Spleen (tissue), 11 donors: ENCODE measurements around the gene MBD3L2B. TPM values are rescaled to one million over a fixed set of nuclear protein-coding genes. Genes with fewer than 3 reads are reported as not detected.

Source experiments
- DNase-seq: peaks from one replicate; pipeline ENCODE4 v3.0.0-alpha.2; 2020
- H3K27ac ChIP-seq, 8 donors: fragments of 200-600 bp; sonication (generic) in 7 of 8; 1 replicate in 4 of 8; 2 replicates in 4 of 8; pipeline versions ENCODE4 v1.5.0 to v1.8.0; 2016 to 2021; ENCODE audit warnings: inconsistent platforms in 4 of 8, mild to moderate bottlenecking in 4 of 8, moderate library complexity in 1 of 8
- H3K27me3 ChIP-seq, 7 donors: fragments of 200-600 bp; sonication (generic) in 6 of 7; replicated peaks in 1 of 7; 1 replicate in 4 of 7; 2 replicates in 3 of 7; pipeline versions ENCODE4 v1.5.0 to v1.8.0; 2016 to 2021; ENCODE audit warnings: inconsistent platforms in 3 of 7, mild to moderate bottlenecking in 1 of 7
- H3K36me3 ChIP-seq, 6 donors: fragments of 200-600 bp; sonication (generic) in 5 of 6; 1 replicate in 4 of 6; 2 replicates in 2 of 6; pipeline versions ENCODE4 v1.5.0 to v1.8.0; 2016 to 2021; ENCODE audit warnings: inconsistent platforms in 2 of 6
- H3K4me1 ChIP-seq, 6 donors: fragments of 200-600 bp; sonication (generic) in 5 of 6; 1 replicate in 3 of 6; 2 replicates in 3 of 6; pipeline versions ENCODE4 v1.5.0 to v1.8.0; 2016 to 2021; ENCODE audit warnings: inconsistent platforms in 3 of 6
- H3K4me3 ChIP-seq, 8 donors: fragments of 200-600 bp; sonication (generic) in 7 of 8; 1 replicate in 4 of 8; 2 replicates in 4 of 8; pipeline versions ENCODE4 v1.5.0 to v1.8.0; 2016 to 2021; ENCODE audit warnings: inconsistent platforms in 4 of 8, mild to moderate bottlenecking in 4 of 8, moderate library complexity in 2 of 8
- H3K9me3 ChIP-seq, 8 donors: fragments of 200-600 bp; sonication (generic) in 7 of 8; 1 replicate in 4 of 8; 2 replicates in 4 of 8; pipeline versions ENCODE4 v1.5.0 to v1.8.0; 2016 to 2021; ENCODE audit warnings: inconsistent platforms in 4 of 8
- CTCF ChIP-seq, 11 experiments: fragments of 200-600 bp in 7 of 11; fragments of 450-650 bp in 4 of 11; sonication (generic) in 4 of 11; IDR thresholded peaks in 8 of 11; conservative IDR thresholded peaks in 3 of 11; 1 replicate in 7 of 11; 2 replicates in 4 of 11; pipeline versions ENCODE4 v1.4.0 to v1.8.0; 2016 to 2021; ENCODE audit warnings: antibody characterized with exemption in 11 of 11, inconsistent platforms in 4 of 11, mild to moderate bottlenecking in 1 of 11
- POLR2A ChIP-seq, 3 donors: fragments of 450-650 bp; IDR thresholded peaks; one replicate each; pipeline ENCODE4 v1.5.1; 2017; ENCODE audit warnings: antibody characterized with exemption in 3 of 3, mild to moderate bottlenecking in 1 of 3
- POLR2AphosphoS5 ChIP-seq, 3 donors: sonication (generic); formaldehyde crosslinking; IDR thresholded peaks; one replicate each; pipeline ENCODE4 v1.5.1; 2017; ENCODE audit warnings: antibody characterized with exemption in 3 of 3
- WGBS, 5 donors: extraction: QIAGEN DNeasy Blood & Tissue Kit in 3 of 5; methylation state at CpG; one replicate each; pipeline versions ENCODE4 v1.1.5 to v1.1.7; 2013 to 2018; 5-methylcytosine and 5-hydroxymethylcytosine counted together
- intact Hi-C: fragments of 100-400 bp; cut with DNase I; formaldehyde crosslinking; loops from one replicate; pipeline ENCODE4 v1.15.0; 2023; ENCODE audit warnings: low total_unique reads
- polyA plus RNA-seq, 3 donors: library from polyadenylated mRNA; stranded (reverse); fragments of 200-250 nt; gene quantifications; one replicate each; pipeline ENCODE4 v1.2.1, GENCODE V29; 2013
- total RNA-seq, 7 donors: library from RNA; depleted of rRNA in 3 of 7; stranded (reverse); fragments of >200 nt in 3 of 7; fragmentation: NEBNext Ultra II Directional in 4 of 7; extraction: Animal tissue kit (Norgen Biotek cat#: 25700) in 4 of 7; gene quantifications; one replicate each; pipeline versions ENCODE4 v1.1.0 to v1.2.1, GENCODE V29; 2016 to 2021
- donor health status: healthy with polysubstance abuse.
- donor health status: DM: no; HTN: no; CAD: no; lungs with moderate emphysema.
- donor health status: DM: no; HTN: no; CAD: no.
- donor health status: Bipolar disorder and iron deficiency.
- donor health status: healthy.
- donor health status: DM: no; HTN: no; CAD: no.
- donor health status: DM: yes; HTN: yes; CAD: no.

MBD3L2B gene
- total and polyA plus RNA-seq, 10 donors, result not detected

- Histone ChIP-seq H3K27me3 (peaks cover 0 to 20% (median 0%) of the 10 kb centered on the region in 7 donors), H3K4me1 (no peaks in the 10 kb centered on the region), H3K27ac (peak overlapping the region in 4 of 8 donors; percentile 43 to 70 (median 62)), H3K4me3 (no peak overlapping the region), H3K9me3 (no peaks in the 10 kb centered on the region), H3K36me3 (no peaks in the 10 kb centered on the region)
- 73 to 82% (median 79%) methylated on average over 7 of the region's 7 CpGs for WGBS, 5 donors
- TF ChIP-seq CTCF (IDR thresholded peaks at IDR 0.05 in 8 of 11, conservative IDR thresholded peaks at IDR 0.05 in 3 of 11), result no peak
- no peak for TF ChIP-seq POLR2A (IDR thresholded peaks at IDR 0.05)
- TF ChIP-seq POLR2AphosphoS5 (IDR thresholded peaks at IDR 0.05), result no peak
- DNase-seq, result no peak
- intact Hi-C loops, result no loop called here
Measured at GRCh38 chr19:6999933-7000332, 21.3 kb downstream of the MBD3L2B start.

DNA sequence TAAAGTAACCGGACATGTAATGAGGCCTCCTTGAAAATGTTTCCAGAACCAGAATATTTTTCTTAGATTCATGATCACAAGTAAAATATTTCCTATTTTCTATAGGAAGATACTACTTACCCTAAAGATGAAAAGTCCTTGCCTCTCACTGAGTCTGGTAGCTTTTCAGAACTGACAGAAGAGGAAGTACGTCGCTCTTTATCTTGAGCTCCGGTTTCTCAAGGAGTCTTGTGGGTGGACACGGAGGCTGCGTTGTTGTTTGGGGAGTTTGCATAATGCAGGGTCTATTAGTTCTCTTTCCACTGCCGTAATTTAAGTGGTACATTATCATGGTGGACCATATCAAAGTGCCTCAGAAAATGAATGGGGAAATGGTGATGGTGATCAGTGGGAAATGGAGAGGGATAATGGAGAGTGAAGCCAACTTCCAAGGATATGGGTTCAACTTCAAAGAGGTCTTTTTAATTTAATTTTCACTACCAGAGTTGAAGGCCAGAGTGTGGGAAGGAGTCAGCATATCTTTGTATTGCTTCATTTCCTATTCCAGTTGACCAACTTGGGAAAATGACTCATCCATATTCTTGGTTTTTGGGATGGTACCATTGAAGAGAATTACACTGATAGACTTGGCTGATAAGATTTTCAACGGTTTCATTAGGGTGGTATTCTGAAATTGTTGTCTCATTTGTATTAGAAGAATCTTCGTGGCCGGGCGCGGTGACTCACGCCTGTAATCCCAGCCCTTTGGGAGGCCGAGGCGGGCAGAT is 23.4 kb downstream of the MBD3L2B start:
- Histone ChIP-seq H3K9me3 (no peaks in the 10 kb centered on the region), H3K36me3 (no peaks in the 10 kb centered on the region), H3K27me3 (peaks cover 0 to 20% (median 0%) of the 10 kb centered on the region in 7 donors), H3K27ac (peak overlapping the region in 4 of 8 donors; percentile 25 to 59 (median 32)), H3K4me3 (peak overlapping the region in 2 of 8 donors; percentile 17 to 50), H3K4me1 (no peaks in the 10 kb centered on the region)
- 55 to 73% (median 68%) methylated on average over 15 of the region's 15 CpGs for WGBS, 5 donors
- DNase-seq, result no peak
- TF ChIP-seq POLR2AphosphoS5 (IDR thresholded peaks at IDR 0.05) (peak in 1 of 3 donors; percentile 61), CTCF (IDR thresholded peaks at IDR 0.05 in 8 of 11, conservative IDR thresholded peaks at IDR 0.05 in 3 of 11) (no peak), POLR2A (IDR thresholded peaks at IDR 0.05) (no peak)
- intact Hi-C loops, result no loop called here

DNA sequence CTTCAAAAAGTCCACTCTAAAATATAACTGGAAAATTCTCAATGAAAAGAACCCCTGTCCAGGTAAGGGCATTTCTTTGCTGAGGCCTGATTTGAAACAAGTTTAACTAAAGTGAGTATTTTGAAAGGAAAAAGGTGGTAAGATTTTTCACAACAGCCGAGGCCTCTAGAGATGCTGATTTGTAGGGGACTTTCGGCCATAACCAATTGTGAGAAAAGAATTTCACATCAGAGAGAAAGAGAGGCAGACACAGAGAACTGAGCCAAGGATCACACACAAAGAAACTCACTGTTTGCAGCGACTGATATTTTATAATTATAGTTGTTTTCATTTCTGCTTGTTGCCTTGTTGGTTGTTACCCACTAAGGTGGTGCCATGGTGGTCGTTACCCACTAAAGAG is 24.4 kb downstream of the MBD3L2B start:
- H3K27me3 ChIP-seq, result peaks cover 0 to 12% (median 0%) of the 10 kb centered on the region in 7 donors
- no peak for DNase-seq
- H3K4me1 ChIP-seq, result no peaks in the 10 kb centered on the region
- H3K36me3 ChIP-seq, result no peaks in the 10 kb centered on the region
- no peak for TF ChIP-seq CTCF (IDR thresholded peaks at IDR 0.05 in 8 of 11, conservative IDR thresholded peaks at IDR 0.05 in 3 of 11)
- 65 to 86% (median 72%) methylated on average over 4 of the region's 4 CpGs for WGBS, 5 donors
- intact Hi-C loops, result no loop called here
- H3K27ac ChIP-seq, result peak overlapping the region in 1 of 8 donors; percentile 30
- peak overlapping the region in 2 of 8 donors; percentile 17 to 50 for H3K4me3 ChIP-seq
- H3K9me3 ChIP-seq, result no peaks in the 10 kb centered on the region

GRCh38 chr19:6995054-6995453 is 26.2 kb downstream of the MBD3L2B start:
- no peak for DNase-seq
- 64 to 81% (median 72%) methylated on average over 1 of the region's 1 CpG for WGBS, 5 donors
- Histone ChIP-seq H3K4me3 (no peak overlapping the region), H3K27me3 (no peaks in the 10 kb centered on the region), H3K4me1 (no peaks in the 10 kb centered on the region), H3K27ac (no peak overlapping the region), H3K9me3 (no peaks in the 10 kb centered on the region), H3K36me3 (no peaks in the 10 kb centered on the region)
- TF ChIP-seq CTCF (IDR thresholded peaks at IDR 0.05 in 8 of 11, conservative IDR thresholded peaks at IDR 0.05 in 3 of 11) (no peak), POLR2AphosphoS5 (IDR thresholded peaks at IDR 0.05) (no peak), POLR2A (IDR thresholded peaks at IDR 0.05) (no peak)
- intact Hi-C loops, result no loop called here
